HepG2 (cell line): ENCODE results near the gene RABL2B. TPM values are rescaled to one million over a fixed set of nuclear protein-coding genes. Genes with fewer than 3 reads are reported as not detected.
"Not testable (repeated sequence)": the region's sequence is repeated elsewhere in the genome, so short reads cannot be mapped to it uniquely, and the experiment has no call there.

ENCODE experiments used
- CBFB ChIP-seq: sonication (generic); formaldehyde crosslinking; IDR thresholded peaks from 2 replicates; pipeline ENCODE4 v1.4.0; 2020; ENCODE audit warnings: missing genetic modification reagents
- CEBPG ChIP-seq: IDR thresholded peaks from 2 replicates; pipeline ENCODE4 v1.6.1; 2016
- ELF1 ChIP-seq: sonication (generic); formaldehyde crosslinking; IDR thresholded peaks from 2 replicates; pipeline ENCODE4 v1.4.0; 2020; ENCODE audit warnings: missing genetic modification reagents
- ETV5 ChIP-seq: IDR thresholded peaks from 2 replicates; pipeline ENCODE4 v1.6.1; 2018; ENCODE audit warnings: missing biosample characterization, missing genetic modification reagents, inconsistent platforms, borderline replicate concordance
- GABPA ChIP-seq, 2 experiments: IDR thresholded peaks; 2 replicates each; pipeline ENCODE4 v1.6.1; 2011 to 2016; ENCODE audit warnings: low read depth in 2 of 2, low read length in 1 of 2, missing biosample characterization in 1 of 2, missing genetic modification characterization in 1 of 2
- HNF4A ChIP-seq: sonication (generic); formaldehyde crosslinking; IDR thresholded peaks from 2 replicates; pipeline ENCODE4 v1.4.0; 2020; ENCODE audit warnings: missing genetic modification reagents
- HOXA3 ChIP-seq: sonication (generic); formaldehyde crosslinking; IDR thresholded peaks from 2 replicates; pipeline ENCODE4 v1.5.0; 2020; ENCODE audit warnings: missing genetic modification reagents
- IRF2 ChIP-seq: IDR thresholded peaks from 2 replicates; pipeline ENCODE4 v1.6.1; 2018; ENCODE audit warnings: missing genetic modification reagents, missing compliant biosample characterization
- ISL2 ChIP-seq: sonication (generic); formaldehyde crosslinking; IDR thresholded peaks from 2 replicates; pipeline ENCODE4 v1.5.0; 2020; ENCODE audit warnings: missing genetic modification reagents
- KLF16 ChIP-seq, 2 experiments: sonication (generic) in 1 of 2; formaldehyde crosslinking in 1 of 2; IDR thresholded peaks; 2 replicates each; pipeline versions ENCODE4 v1.6.1 to v1.8.0; 2016 to 2023; ENCODE audit warnings: missing genetic modification reagents in 2 of 2, missing compliant biosample characterization in 1 of 2
- KLF6 ChIP-seq: IDR thresholded peaks from 2 replicates; pipeline ENCODE4 v1.8.0; 2016; ENCODE audit warnings: missing biosample characterization, missing genetic modification reagents
- KMT2A ChIP-seq: sonication (generic); formaldehyde crosslinking; IDR thresholded peaks from 2 replicates; pipeline ENCODE4 v1.4.0; 2020; ENCODE audit warnings: missing genetic modification reagents
- MIER3 ChIP-seq: IDR thresholded peaks from 2 replicates; pipeline ENCODE4 v1.6.1; 2016; ENCODE audit warnings: missing compliant biosample characterization, borderline replicate concordance
- MIXL1 ChIP-seq: IDR thresholded peaks from 2 replicates; pipeline ENCODE4 v1.6.1; 2016
- MYC ChIP-seq: sonication (generic); formaldehyde crosslinking; IDR thresholded peaks from 2 replicates; pipeline ENCODE4 v1.9.0; 2021; ENCODE audit warnings: missing genetic modification reagents, borderline replicate concordance
- PHF21A ChIP-seq: sonication (generic); formaldehyde crosslinking; IDR thresholded peaks from 2 replicates; pipeline ENCODE4 v1.5.0; 2020; ENCODE audit warnings: mild to moderate bottlenecking, missing genetic modification reagents
- SALL1 ChIP-seq: sonication (generic); formaldehyde crosslinking; IDR thresholded peaks from 2 replicates; pipeline ENCODE4 v1.8.0; 2022; ENCODE audit warnings: mild to moderate bottlenecking, missing genetic modification reagents
- SP1 ChIP-seq, 2 experiments: fragments of 450-650 bp in 1 of 2; sonication (generic) in 1 of 2; formaldehyde crosslinking in 1 of 2; IDR thresholded peaks; 2 replicates each; pipeline versions ENCODE4 v1.4.0 to v1.6.1; 2016 to 2020; ENCODE audit warnings: missing genetic modification reagents in 1 of 2
- SPEN ChIP-seq: sonication (generic); formaldehyde crosslinking; IDR thresholded peaks from 2 replicates; pipeline ENCODE4 v1.5.1; 2020; ENCODE audit warnings: low read depth, mild to moderate bottlenecking, missing genetic modification reagents
- TBX2 ChIP-seq: sonication (generic); formaldehyde crosslinking; IDR thresholded peaks from 2 replicates; pipeline ENCODE4 v1.5.0; 2020; ENCODE audit warnings: missing genetic modification reagents, mild to moderate bottlenecking, borderline replicate concordance
- ZFX ChIP-seq: sonication (generic); formaldehyde crosslinking; IDR thresholded peaks from 2 replicates; pipeline ENCODE4 v1.4.0; 2020; ENCODE audit warnings: mild to moderate bottlenecking, low read depth, missing genetic modification reagents, moderate library complexity
- ZNF205 ChIP-seq: IDR thresholded peaks from 2 replicates; pipeline ENCODE4 v1.6.1; 2018; ENCODE audit warnings: missing biosample characterization, missing genetic modification reagents
- ZNF335 ChIP-seq: sonication (generic); formaldehyde crosslinking; IDR thresholded peaks from 2 replicates; pipeline ENCODE4 v1.4.0; 2020; ENCODE audit warnings: missing genetic modification reagents
- polyA plus RNA-seq, 8 experiments: library from polyadenylated mRNA; depleted of rRNA in 3 of 8; stranded (reverse) in 7 of 8; unstranded in 1 of 8; fragments of >200 nt; fragmentation: Illumina TruSeq in 4 of 8; extraction: Trizol in 4 of 8; gene quantifications; 2 replicates each; pipeline versions ENCODE4 v1.2.1 to v1.2.3, GENCODE V29; 2011 to 2016; ENCODE audit warnings: low read depth in 4 of 8, missing spikeins in 1 of 8, mixed read lengths in 1 of 8; ENCODE audit not compliant: insufficient read depth in 1 of 8
- total RNA-seq, 5 experiments: library from RNA; depleted of rRNA; stranded (reverse); fragments of >200 nt; fragmentation: Illumina TruSeq; extraction: Trizol; gene quantifications; 2 replicates each; pipeline ENCODE4 v1.2.3, GENCODE V29; 2016; ENCODE audit warnings: low read depth in 1 of 5
- TF ChIP-seq, protein P1 (sequence below): IDR thresholded peaks from 2 replicates; pipeline ENCODE4 v1.4.0; 2020; ENCODE audit warnings: mild to moderate bottlenecking, missing genetic modification reagents
- TF ChIP-seq, protein P2 (sequence below): IDR thresholded peaks from 2 replicates; pipeline ENCODE4 v1.6.1; 2012; ENCODE audit warnings: inconsistent platforms
- TF ChIP-seq, protein P3 (sequence below): conservative IDR thresholded peaks from 2 replicates; pipeline ENCODE4 v1.6.1; 2018; ENCODE audit warnings: missing genetic modification reagents

Gene RABL2B
- total and polyA plus RNA-seq, 2 of the 13 experiments (the other 11 are each of a cell fraction or from before 2014, with no cell fraction given) = 8.0 to 27.9 TPM

DNA sequence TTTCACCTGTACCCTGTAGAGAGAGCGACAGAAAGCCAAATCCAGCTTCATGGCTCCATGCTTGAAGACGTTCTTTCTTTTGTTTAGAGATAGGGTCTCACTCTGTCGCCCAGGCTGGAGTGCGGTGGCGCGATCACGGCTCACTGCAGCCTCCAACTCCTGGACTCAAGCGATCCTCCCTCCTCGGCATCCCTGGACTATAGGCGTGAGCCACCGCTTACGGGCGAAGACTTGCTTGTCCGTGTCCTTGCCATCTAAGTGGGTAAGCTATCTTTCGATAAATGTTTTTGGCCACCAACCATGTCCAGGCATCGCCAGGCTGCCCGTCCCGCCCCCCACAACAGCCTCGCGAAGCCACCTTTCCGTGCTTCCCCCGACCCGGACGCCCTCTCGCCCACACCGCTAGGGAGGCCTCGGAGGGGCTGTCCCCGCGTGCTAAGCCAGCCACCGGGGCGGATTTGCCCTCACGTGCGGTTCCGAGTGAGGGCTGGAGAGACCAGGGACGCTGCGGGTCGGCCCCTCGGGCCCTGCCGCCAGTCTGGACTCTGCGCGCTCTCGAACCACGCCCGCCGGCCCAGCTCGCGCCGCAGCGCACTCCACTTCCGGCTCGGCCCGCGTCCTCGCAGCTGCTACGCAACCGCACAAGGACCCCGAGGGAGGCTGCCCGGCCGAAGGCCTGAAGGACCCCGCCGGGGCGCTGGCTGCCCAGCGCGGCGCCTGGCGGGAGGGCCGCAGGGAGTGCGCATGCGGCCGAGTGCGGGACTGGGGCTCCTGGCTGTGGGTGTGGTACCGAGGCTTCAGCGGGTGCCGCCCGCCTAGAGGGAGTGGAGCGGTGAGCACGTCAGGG, at the start of gene RABL2B (continued):
- TF ChIP-seq ELF1 (CRISPR knock-in tag) = peak; percentile 92
- peak; percentile 80; the same call in 1 of the 2 replicates for TF ChIP-seq KMT2A
- peak; percentile 46; the same call in 1 of the 2 replicates for TF ChIP-seq IRF2 (CRISPR knock-in tag)
- TF ChIP-seq GABPA (IDR thresholded peaks at IDR 0.05; ENCODE audit: low read depth, low read length) = peak; percentile 63
- peak; percentile 65; the same call in 1 of the 2 replicates for TF ChIP-seq GABPA (CRISPR knock-in tag; IDR thresholded peaks at IDR 0.05; ENCODE audit: low read depth)
- TF ChIP-seq ETV5 (CRISPR knock-in tag) = peak; percentile 85
- TF ChIP-seq MYC (CRISPR knock-in tag) = peak; percentile 78; the same call in 1 of the 2 replicates
- 0 out of 2 replicates have a peak, but pooled peaks have one; percentile 25 for TF ChIP-seq CEBPG (CRISPR knock-in tag)
- peak; percentile 52; the same call in 1 of the 2 replicates for TF ChIP-seq HOXA3 (CRISPR knock-in tag)
- peak; percentile 65 for TF ChIP-seq HNF4A (CRISPR knock-in tag)
- TF ChIP-seq SALL1 (CRISPR knock-in tag) = peak; percentile 39
- not testable (repeated sequence) for TF ChIP-seq SP1 (IDR thresholded peaks at IDR 0.05)
- TF ChIP-seq SP1 (CRISPR knock-in tag; IDR thresholded peaks at IDR 0.05) = peak; percentile 34; the same call in 1 of the 2 replicates
- peak; percentile 99 for TF ChIP-seq ZNF335 (CRISPR knock-in tag)
- TF ChIP-seq, protein P1, sequence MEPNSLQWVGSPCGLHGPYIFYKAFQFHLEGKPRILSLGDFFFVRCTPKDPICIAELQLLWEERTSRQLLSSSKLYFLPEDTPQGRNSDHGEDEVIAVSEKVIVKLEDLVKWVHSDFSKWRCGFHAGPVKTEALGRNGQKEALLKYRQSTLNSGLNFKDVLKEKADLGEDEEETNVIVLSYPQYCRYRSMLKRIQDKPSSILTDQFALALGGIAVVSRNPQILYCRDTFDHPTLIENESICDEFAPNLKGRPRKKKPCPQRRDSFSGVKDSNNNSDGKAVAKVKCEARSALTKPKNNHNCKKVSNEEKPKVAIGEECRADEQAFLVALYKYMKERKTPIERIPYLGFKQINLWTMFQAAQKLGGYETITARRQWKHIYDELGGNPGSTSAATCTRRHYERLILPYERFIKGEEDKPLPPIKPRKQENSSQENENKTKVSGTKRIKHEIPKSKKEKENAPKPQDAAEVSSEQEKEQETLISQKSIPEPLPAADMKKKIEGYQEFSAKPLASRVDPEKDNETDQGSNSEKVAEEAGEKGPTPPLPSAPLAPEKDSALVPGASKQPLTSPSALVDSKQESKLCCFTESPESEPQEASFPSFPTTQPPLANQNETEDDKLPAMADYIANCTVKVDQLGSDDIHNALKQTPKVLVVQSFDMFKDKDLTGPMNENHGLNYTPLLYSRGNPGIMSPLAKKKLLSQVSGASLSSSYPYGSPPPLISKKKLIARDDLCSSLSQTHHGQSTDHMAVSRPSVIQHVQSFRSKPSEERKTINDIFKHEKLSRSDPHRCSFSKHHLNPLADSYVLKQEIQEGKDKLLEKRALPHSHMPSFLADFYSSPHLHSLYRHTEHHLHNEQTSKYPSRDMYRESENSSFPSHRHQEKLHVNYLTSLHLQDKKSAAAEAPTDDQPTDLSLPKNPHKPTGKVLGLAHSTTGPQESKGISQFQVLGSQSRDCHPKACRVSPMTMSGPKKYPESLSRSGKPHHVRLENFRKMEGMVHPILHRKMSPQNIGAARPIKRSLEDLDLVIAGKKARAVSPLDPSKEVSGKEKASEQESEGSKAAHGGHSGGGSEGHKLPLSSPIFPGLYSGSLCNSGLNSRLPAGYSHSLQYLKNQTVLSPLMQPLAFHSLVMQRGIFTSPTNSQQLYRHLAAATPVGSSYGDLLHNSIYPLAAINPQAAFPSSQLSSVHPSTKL = 0 out of 2 replicates have a peak, but pooled peaks have one; percentile 29
- TF ChIP-seq ISL2 (CRISPR knock-in tag) = 0 out of 2 replicates have a peak, but pooled peaks have one; percentile 27
- TF ChIP-seq MIER3 (CRISPR knock-in tag) = peak; percentile 62; the same call in 1 of the 2 replicates
- 0 out of 2 replicates have a peak, but pooled peaks have one; percentile 17 for TF ChIP-seq MIXL1 (CRISPR knock-in tag)
- TF ChIP-seq KLF16 (CRISPR knock-in tag; IDR thresholded peaks at IDR 0.05) = peak in 1 of 2 experiments; percentile 80; a peak in 2 of 4 replicates
- TF ChIP-seq PHF21A (CRISPR knock-in tag) = 0 out of 2 replicates have a peak, but pooled peaks have one; percentile 20
- peak; percentile 39; the same call in 1 of the 2 replicates for TF ChIP-seq ZNF205 (CRISPR knock-in tag)
- TF ChIP-seq, protein P2, sequence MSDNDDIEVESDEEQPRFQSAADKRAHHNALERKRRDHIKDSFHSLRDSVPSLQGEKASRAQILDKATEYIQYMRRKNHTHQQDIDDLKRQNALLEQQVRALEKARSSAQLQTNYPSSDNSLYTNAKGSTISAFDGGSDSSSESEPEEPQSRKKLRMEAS = peak; percentile 86
- peak; percentile 76 for TF ChIP-seq ZFX
- 0 out of 2 replicates have a peak, but pooled peaks have one; percentile 28 for TF ChIP-seq KLF6 (CRISPR knock-in tag)
- peak; percentile 66 for TF ChIP-seq TBX2
- peak; percentile 76; the same call in 1 of the 2 replicates for TF ChIP-seq SPEN (CRISPR knock-in tag)
- TF ChIP-seq CBFB = peak; percentile 58; the same call in 1 of the 2 replicates
- TF ChIP-seq, protein P3, sequence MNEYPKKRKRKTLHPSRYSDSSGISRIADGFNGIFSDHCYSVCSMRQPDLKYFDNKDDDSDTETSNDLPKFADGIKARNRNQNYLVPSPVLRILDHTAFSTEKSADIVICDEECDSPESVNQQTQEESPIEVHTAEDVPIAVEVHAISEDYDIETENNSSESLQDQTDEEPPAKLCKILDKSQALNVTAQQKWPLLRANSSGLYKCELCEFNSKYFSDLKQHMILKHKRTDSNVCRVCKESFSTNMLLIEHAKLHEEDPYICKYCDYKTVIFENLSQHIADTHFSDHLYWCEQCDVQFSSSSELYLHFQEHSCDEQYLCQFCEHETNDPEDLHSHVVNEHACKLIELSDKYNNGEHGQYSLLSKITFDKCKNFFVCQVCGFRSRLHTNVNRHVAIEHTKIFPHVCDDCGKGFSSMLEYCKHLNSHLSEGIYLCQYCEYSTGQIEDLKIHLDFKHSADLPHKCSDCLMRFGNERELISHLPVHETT (CRISPR knock-in tag) = 0 out of 2 replicates have a peak, but pooled peaks have one; percentile 36
